ENCODE measurements around the gene ANKMY2.

The ANKMY2 gene

GRCh38 chr7:16619979-16620408, 25.6 kb downstream of the ANKMY2 start:
- Histone ChIP-seq H3K27me3 (ENCODE audit: insufficient read depth, low read length) (no peaks in the 10 kb centered on the region), H2AFZ (ENCODE audit: low read length, unreplicated experiment) (no peak overlapping the region), H3K79me2 (ENCODE audit: control insufficient read depth, insufficient read depth, low read length, unreplicated experiment) (no peaks in the 10 kb centered on the region), H3K36me3 (ENCODE audit: insufficient read depth, low read length) (peaks cover 19% of the 10 kb centered on the region), H3K4me3 (ENCODE audit: low read depth, low read length) (no peak overlapping the region), H3K27ac (ENCODE audit: low read depth, low read length) (no peak overlapping the region), H3K4me1 (ENCODE audit: control insufficient read depth, insufficient read depth, low read length, unreplicated experiment) (no peaks in the 10 kb centered on the region)

DNA sequence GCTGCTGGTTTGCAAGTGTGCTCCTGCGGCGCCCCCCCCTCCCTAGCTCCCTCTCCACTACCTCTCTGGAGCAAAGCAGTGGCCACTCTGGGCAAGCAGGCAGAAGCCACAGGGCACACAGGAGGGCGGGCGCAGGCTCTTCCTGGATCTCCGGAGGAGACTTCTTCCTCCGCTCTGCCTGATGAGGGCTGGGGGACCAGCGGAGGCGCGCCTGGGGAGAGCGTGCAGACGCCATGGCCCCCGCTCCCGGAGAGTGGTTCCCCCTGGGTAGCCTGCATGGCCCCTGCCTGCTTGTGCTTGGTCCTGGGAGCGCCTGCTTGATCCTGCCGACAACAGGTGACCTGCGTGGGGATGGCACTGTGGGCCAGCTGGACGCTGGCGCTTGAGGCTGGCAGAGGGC, 29.0 kb downstream of the ANKMY2 start:
- H3K36me3 ChIP-seq (ENCODE audit: insufficient read depth, low read length) = peaks cover 14% of the 10 kb centered on the region
- H3K27ac ChIP-seq (ENCODE audit: low read depth, low read length) = no peak overlapping the region
- H3K27me3 ChIP-seq (ENCODE audit: insufficient read depth, low read length) = no peaks in the 10 kb centered on the region
- no peak overlapping the region for H2AFZ ChIP-seq (ENCODE audit: low read length, unreplicated experiment)
- no peak overlapping the region for H3K4me3 ChIP-seq (ENCODE audit: low read depth, low read length)
- H3K79me2 ChIP-seq (ENCODE audit: control insufficient read depth, insufficient read depth, low read length, unreplicated experiment) = no peaks in the 10 kb centered on the region
- H3K4me1 ChIP-seq (ENCODE audit: control insufficient read depth, insufficient read depth, low read length, unreplicated experiment) = no peaks in the 10 kb centered on the region

DNA sequence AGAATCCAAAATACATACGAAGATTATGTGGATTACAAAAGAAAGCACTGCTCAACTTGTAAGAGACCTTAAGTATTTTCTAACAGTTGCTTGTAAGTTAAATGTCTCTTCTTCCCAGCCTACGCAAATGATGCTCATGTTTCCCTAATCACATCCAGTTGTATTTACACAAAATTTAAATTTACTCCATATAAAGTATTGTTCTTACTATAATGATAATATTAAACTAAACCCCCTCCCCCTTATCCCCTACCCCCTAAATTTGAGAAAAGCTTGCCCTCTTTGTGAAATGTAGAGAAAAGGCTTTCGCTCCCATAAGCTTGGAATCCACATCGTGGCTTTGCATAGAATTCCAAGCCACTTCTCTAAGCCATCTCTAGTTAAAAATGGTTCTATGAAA, 29.4 kb downstream of the ANKMY2 start:
- Histone ChIP-seq H3K36me3 (ENCODE audit: insufficient read depth, low read length) (peaks cover 10% of the 10 kb centered on the region), H3K27me3 (ENCODE audit: insufficient read depth, low read length) (no peaks in the 10 kb centered on the region), H3K4me3 (ENCODE audit: low read depth, low read length) (no peak overlapping the region), H3K79me2 (ENCODE audit: control insufficient read depth, insufficient read depth, low read length, unreplicated experiment) (no peaks in the 10 kb centered on the region), H3K27ac (ENCODE audit: low read depth, low read length) (no peak overlapping the region), H2AFZ (ENCODE audit: low read length, unreplicated experiment) (no peak overlapping the region), H3K4me1 (ENCODE audit: control insufficient read depth, insufficient read depth, low read length, unreplicated experiment) (no peaks in the 10 kb centered on the region)

GRCh38 chr7:16615228-16615627, 30.3 kb downstream of the ANKMY2 start:
- Histone ChIP-seq H2AFZ (ENCODE audit: low read length, unreplicated experiment) (no peak overlapping the region), H3K36me3 (ENCODE audit: insufficient read depth, low read length) (peaks cover 15% of the 10 kb centered on the region), H3K79me2 (ENCODE audit: control insufficient read depth, insufficient read depth, low read length, unreplicated experiment) (no peaks in the 10 kb centered on the region), H3K27ac (ENCODE audit: low read depth, low read length) (no peak overlapping the region), H3K4me3 (ENCODE audit: low read depth, low read length) (no peak overlapping the region), H3K27me3 (ENCODE audit: insufficient read depth, low read length) (no peaks in the 10 kb centered on the region), H3K4me1 (ENCODE audit: control insufficient read depth, insufficient read depth, low read length, unreplicated experiment) (no peaks in the 10 kb centered on the region)

DNA sequence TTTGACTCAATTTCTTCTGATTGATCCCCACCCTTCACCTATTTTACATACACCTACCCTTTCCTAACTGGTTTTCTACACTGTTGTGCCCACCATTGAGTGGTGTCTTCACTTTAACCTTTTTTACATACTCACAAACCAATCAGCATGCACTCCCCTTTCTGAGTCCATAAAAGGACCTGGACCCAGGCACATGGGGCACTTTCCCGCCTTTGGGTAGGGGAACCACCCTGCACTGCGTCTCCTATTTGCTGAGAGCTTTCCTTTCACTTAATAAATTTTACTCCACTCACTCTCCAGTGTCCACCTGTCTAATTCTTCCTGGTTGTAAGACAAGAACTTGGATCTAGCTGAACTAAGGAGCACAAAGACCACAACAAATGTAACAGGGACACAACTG, 33.8 kb downstream of the ANKMY2 start:
- H3K4me3 ChIP-seq (ENCODE audit: low read depth, low read length) = no peak overlapping the region
- no peak overlapping the region for H3K27ac ChIP-seq (ENCODE audit: low read depth, low read length)
- H3K36me3 ChIP-seq (ENCODE audit: insufficient read depth, low read length) = peaks cover 8% of the 10 kb centered on the region; the same call in 1 of the 2 replicates
- no peak overlapping the region for H2AFZ ChIP-seq (ENCODE audit: low read length, unreplicated experiment)
- H3K4me1 ChIP-seq (ENCODE audit: control insufficient read depth, insufficient read depth, low read length, unreplicated experiment) = no peaks in the 10 kb centered on the region
- H3K27me3 ChIP-seq (ENCODE audit: insufficient read depth, low read length) = no peaks in the 10 kb centered on the region
- no peaks in the 10 kb centered on the region for H3K79me2 ChIP-seq (ENCODE audit: control insufficient read depth, insufficient read depth, low read length, unreplicated experiment)

- Histone ChIP-seq H3K36me3 (ENCODE audit: insufficient read depth, low read length) (peaks cover 8% of the 10 kb centered on the region; the same call in 1 of the 2 replicates), H3K27me3 (ENCODE audit: insufficient read depth, low read length) (no peaks in the 10 kb centered on the region), H3K4me1 (ENCODE audit: control insufficient read depth, insufficient read depth, low read length, unreplicated experiment) (no peaks in the 10 kb centered on the region), H3K4me3 (ENCODE audit: low read depth, low read length) (no peak overlapping the region), H2AFZ (ENCODE audit: low read length, unreplicated experiment) (no peak overlapping the region), H3K79me2 (ENCODE audit: control insufficient read depth, insufficient read depth, low read length, unreplicated experiment) (no peaks in the 10 kb centered on the region), H3K27ac (ENCODE audit: low read depth, low read length) (no peak overlapping the region)
These were observed 35.6 kb downstream of the ANKMY2 start for GRCh38 chr7:16609842-16610450.

DNA sequence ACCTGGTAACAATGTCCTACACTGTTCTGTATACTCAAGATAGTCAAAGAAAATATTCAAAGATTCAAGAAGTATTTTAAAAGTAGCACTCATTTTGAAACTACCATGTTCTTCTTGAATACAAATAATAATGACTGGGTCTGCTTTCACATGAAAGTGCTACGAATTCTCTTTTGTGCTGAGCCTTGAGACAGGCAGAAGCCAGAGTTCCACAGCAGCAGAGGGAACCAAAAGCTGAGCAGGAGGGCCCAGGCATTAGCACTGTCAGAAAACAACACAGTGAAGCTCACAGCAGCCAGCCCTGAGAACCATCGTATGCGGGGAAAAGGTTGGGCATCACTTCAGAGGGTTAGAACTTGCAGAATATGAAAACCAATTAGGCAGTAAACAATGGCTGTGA, 38.9 kb downstream of the ANKMY2 start:
- Histone ChIP-seq H3K79me2 (ENCODE audit: control insufficient read depth, insufficient read depth, low read length, unreplicated experiment) (no peaks in the 10 kb centered on the region), H3K4me3 (ENCODE audit: low read depth, low read length) (no peak overlapping the region), H3K27me3 (ENCODE audit: insufficient read depth, low read length) (no peaks in the 10 kb centered on the region), H2AFZ (ENCODE audit: low read length, unreplicated experiment) (no peak overlapping the region), H3K27ac (ENCODE audit: low read depth, low read length) (no peak overlapping the region), H3K36me3 (ENCODE audit: insufficient read depth, low read length) (peaks cover 8% of the 10 kb centered on the region), H3K4me1 (ENCODE audit: control insufficient read depth, insufficient read depth, low read length, unreplicated experiment) (no peaks in the 10 kb centered on the region)

DNA sequence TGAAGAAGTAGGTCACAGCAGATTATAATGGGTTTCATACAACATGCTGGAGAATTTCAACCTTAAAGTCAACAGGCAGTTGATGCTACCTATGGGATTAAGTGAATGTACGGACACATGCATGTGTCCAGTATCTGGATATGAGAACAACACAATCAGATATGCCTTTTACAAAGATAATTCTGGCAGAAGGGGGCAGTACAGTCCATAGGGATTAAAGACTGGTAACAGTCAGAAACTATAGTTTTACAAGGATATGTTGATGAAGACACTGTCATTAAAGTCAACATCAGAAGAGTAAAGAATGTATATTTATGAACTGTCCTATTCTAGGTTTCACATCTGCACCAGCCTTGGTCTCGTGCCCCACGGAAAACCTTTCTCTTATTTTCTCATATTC, 41.5 kb downstream of the ANKMY2 start:
- Histone ChIP-seq H3K27ac (ENCODE audit: low read depth, low read length) (no peak overlapping the region), H3K36me3 (ENCODE audit: insufficient read depth, low read length) (no peaks in the 10 kb centered on the region; the same call in 1 of the 2 replicates), H2AFZ (ENCODE audit: low read length, unreplicated experiment) (no peak overlapping the region), H3K4me1 (ENCODE audit: control insufficient read depth, insufficient read depth, low read length, unreplicated experiment) (no peaks in the 10 kb centered on the region), H3K27me3 (ENCODE audit: insufficient read depth, low read length) (no peaks in the 10 kb centered on the region), H3K79me2 (ENCODE audit: control insufficient read depth, insufficient read depth, low read length, unreplicated experiment) (no peaks in the 10 kb centered on the region), H3K4me3 (ENCODE audit: low read depth, low read length) (no peak overlapping the region)

GRCh38 chr7:16603633-16604032, 41.9 kb downstream of the ANKMY2 start:
- Histone ChIP-seq H3K4me1 (ENCODE audit: control insufficient read depth, insufficient read depth, low read length, unreplicated experiment) (no peaks in the 10 kb centered on the region), H3K4me3 (ENCODE audit: low read depth, low read length) (no peak overlapping the region), H3K79me2 (ENCODE audit: control insufficient read depth, insufficient read depth, low read length, unreplicated experiment) (no peaks in the 10 kb centered on the region), H3K36me3 (ENCODE audit: insufficient read depth, low read length) (no peaks in the 10 kb centered on the region; the same call in 1 of the 2 replicates), H2AFZ (ENCODE audit: low read length, unreplicated experiment) (no peak overlapping the region), H3K27me3 (ENCODE audit: insufficient read depth, low read length) (no peaks in the 10 kb centered on the region), H3K27ac (ENCODE audit: low read depth, low read length) (no peak overlapping the region)

GRCh38 chr7:16599860-16600259, 45.7 kb downstream of the ANKMY2 start:
- Histone ChIP-seq H3K79me2 (ENCODE audit: control insufficient read depth, insufficient read depth, low read length, unreplicated experiment) (no peaks in the 10 kb centered on the region), H3K27me3 (ENCODE audit: insufficient read depth, low read length) (no peaks in the 10 kb centered on the region), H2AFZ (ENCODE audit: low read length, unreplicated experiment) (no peak overlapping the region), H3K27ac (ENCODE audit: low read depth, low read length) (no peak overlapping the region), H3K36me3 (ENCODE audit: insufficient read depth, low read length) (no peaks in the 10 kb centered on the region; the same call in none of the 2 replicates), H3K4me3 (ENCODE audit: low read depth, low read length) (no peak overlapping the region), H3K4me1 (ENCODE audit: control insufficient read depth, insufficient read depth, low read length, unreplicated experiment) (no peaks in the 10 kb centered on the region)

- no peak overlapping the region for H3K27ac ChIP-seq (ENCODE audit: low read depth, low read length)
- no peak overlapping the region for H2AFZ ChIP-seq (ENCODE audit: low read length, unreplicated experiment)
- H3K79me2 ChIP-seq (ENCODE audit: control insufficient read depth, insufficient read depth, low read length, unreplicated experiment) = no peaks in the 10 kb centered on the region
- no peaks in the 10 kb centered on the region for H3K27me3 ChIP-seq (ENCODE audit: insufficient read depth, low read length)
- no peaks in the 10 kb centered on the region; the same call in 1 of the 2 replicates for H3K36me3 ChIP-seq (ENCODE audit: insufficient read depth, low read length)
- H3K4me3 ChIP-seq (ENCODE audit: low read depth, low read length) = no peak overlapping the region
- peaks cover 6% of the 10 kb centered on the region for H3K4me1 ChIP-seq (ENCODE audit: control insufficient read depth, insufficient read depth, low read length, unreplicated experiment)
These were observed 47.5 kb downstream of the ANKMY2 start for GRCh38 chr7:16598015-16598414.

Data from ACC112 (cell line).